CD4-positive, alpha-beta T cell treated with Interleukin-2 at 100 ng/mL for 4 hours (primary cell): ENCODE results near the gene LYPD1.
"Not testable (repeated sequence)": the region's sequence is repeated elsewhere in the genome, so short reads cannot be mapped to it uniquely, and the experiment has no call there.

ENCODE experiments used
- DNase-seq: peaks from one replicate; pipeline ENCODE4 v3.0.0-alpha.2; 2020; ENCODE audit warnings: low spot score

The LYPD1 gene

GRCh38 chr2:132669908-132670495 lies at the start of gene LYPD1:
TSS of gene LYPD1 (minus strand) at chr2:132670205. CDS start at chr2:132669932, 273 bp downstream.
- DNase-seq, result no peak

GRCh38 chr2:132719480-132719879 lies 49.5 kb upstream of the LYPD1 start:
- no peak for DNase-seq

- no peak for DNase-seq
These were observed 46.9 kb upstream of the LYPD1 start for GRCh38 chr2:132716954-132717353.

GRCh38 chr2:132715386-132716351 lies 45.7 kb upstream of the LYPD1 start:
- DNase-seq, result no peak

- no peak for DNase-seq
These were observed 33.4 kb upstream of the LYPD1 start for GRCh38 chr2:132703396-132703795.

- no peak for DNase-seq
These were observed 31.8 kb upstream of the LYPD1 start for GRCh38 chr2:132701810-132702209.

- not testable (repeated sequence) for DNase-seq
These were observed 29.8 kb upstream of the LYPD1 start for GRCh38 chr2:132699802-132700201.

- DNase-seq, result not testable (repeated sequence)
These were observed 28.3 kb upstream of the LYPD1 start for GRCh38 chr2:132698347-132698746.

GRCh38 chr2:132697556-132698205 lies 27.7 kb upstream of the LYPD1 start:
- no peak for DNase-seq

- no peak for DNase-seq
These were observed 22.8 kb upstream of the LYPD1 start for GRCh38 chr2:132692816-132693215.

- DNase-seq, result no peak
These were observed 21.6 kb upstream of the LYPD1 start for GRCh38 chr2:132691556-132691955.

GRCh38 chr2:132690664-132691303 lies 20.8 kb upstream of the LYPD1 start:
- no peak for DNase-seq

GRCh38 chr2:132681766-132682165 lies 11.8 kb upstream of the LYPD1 start:
- DNase-seq, result no peak

- no peak for DNase-seq
These were observed 10.5 kb upstream of the LYPD1 start for GRCh38 chr2:132680544-132680943.

- no peak for DNase-seq
These were observed 8.5 kb upstream of the LYPD1 start for GRCh38 chr2:132678483-132678882.

- DNase-seq, result no peak
These were observed 7.7 kb upstream of the LYPD1 start for GRCh38 chr2:132677661-132678060.

- DNase-seq, result no peak
These were observed 7.0 kb upstream of the LYPD1 start for GRCh38 chr2:132676999-132677398.

GRCh38 chr2:132671151-132671835 lies 1.3 kb upstream of the LYPD1 start:
- no peak for DNase-seq

GRCh38 chr2:132670496-132671150 lies 618 bp upstream of the LYPD1 start:
- no peak for DNase-seq

GRCh38 chr2:132668987-132669907 lies 758 bp downstream of the LYPD1 start:
- DNase-seq, result no peak
